MM.1S (cell line): ENCODE data around the gene MRTFA.

ENCODE experiments used
- DNase-seq: peaks from one replicate; pipeline ENCODE4 v3.0.0-alpha.2; 2015
- H2AFZ ChIP-seq: fragments of 300-600 bp; sonication (generic); 2 replicates; pipeline ENCODE4 v1.6.0; 2016; ENCODE audit warnings: antibody characterized with exemption, low read length
- H3F3A ChIP-seq: fragments of 300-600 bp; sonication (generic); 2 replicates; pipeline ENCODE4 v1.6.1; 2016; ENCODE audit warnings: mild to moderate bottlenecking, antibody characterized with exemption, low read length, moderate library complexity, mixed read lengths; ENCODE audit not compliant: insufficient read depth
- H3K27ac ChIP-seq: fragments of 300-600 bp; sonication (generic); 2 replicates; pipeline ENCODE4 v1.5.1; 2016; ENCODE audit warnings: mild to moderate bottlenecking, low read length
- H3K27me3 ChIP-seq: fragments of 300-600 bp; sonication (generic); replicated peaks from 2 replicates; pipeline ENCODE4 v1.6.0; 2016; ENCODE audit warnings: low read length; ENCODE audit not compliant: insufficient read depth
- H3K36me3 ChIP-seq: fragments of 300-600 bp; sonication (generic); replicated peaks from 2 replicates; pipeline ENCODE4 v1.6.1; 2016; ENCODE audit warnings: mild to moderate bottlenecking, low read length, mixed read lengths; ENCODE audit not compliant: insufficient read depth
- H3K4me1 ChIP-seq: fragments of 300-600 bp; sonication (generic); 2 replicates; pipeline ENCODE4 v1.6.1; 2016; ENCODE audit warnings: low read length, mixed read lengths
- H3K4me2 ChIP-seq: fragments of 300-600 bp; sonication (generic); 2 replicates; pipeline ENCODE4 v1.6.0; 2016; ENCODE audit warnings: low read depth, low read length
- H3K4me3 ChIP-seq: fragments of 300-600 bp; sonication (generic); 2 replicates; pipeline ENCODE4 v1.5.1; 2016; ENCODE audit warnings: low read length, mixed read lengths
- H3K79me2 ChIP-seq: fragments of 300-600 bp; sonication (generic); 2 replicates; pipeline ENCODE4 v1.6.1; 2016; ENCODE audit warnings: mixed run types, low read length, mixed read lengths
- H3K9ac ChIP-seq: fragments of 300-600 bp; sonication (generic); 2 replicates; pipeline ENCODE4 v1.6.1; 2016; ENCODE audit warnings: low read length, mixed read lengths
- H3K9me2 ChIP-seq: fragments of 300-600 bp; sonication (generic); replicated peaks from 2 replicates; pipeline ENCODE4 v1.6.1; 2016; ENCODE audit warnings: mild to moderate bottlenecking, low read length, mixed read lengths; ENCODE audit not compliant: insufficient read depth
- H3K9me3 ChIP-seq: fragments of 300-600 bp; sonication (generic); replicated peaks from 2 replicates; pipeline ENCODE4 v1.6.1; 2016; ENCODE audit warnings: mild to moderate bottlenecking, low read length, mixed read lengths; ENCODE audit not compliant: insufficient read depth
- H4K20me1 ChIP-seq: fragments of 300-600 bp; sonication (generic); 2 replicates; pipeline ENCODE4 v1.6.1; 2016; ENCODE audit warnings: mild to moderate bottlenecking, low read length, moderate library complexity, mixed read lengths; ENCODE audit not compliant: insufficient read depth
- EZH2 ChIP-seq: fragments of 300-600 bp; sonication (generic); optimal IDR thresholded peaks from 2 replicates; pipeline ENCODE3; 2017; ENCODE audit warnings: low read depth, mild to moderate bottlenecking, antibody characterized with exemption, low read length, mixed read lengths
- EZH2phosphoT487 ChIP-seq: fragments of 300-600 bp; sonication (generic); IDR thresholded peaks from 2 replicates; pipeline ENCODE4 v1.6.1; 2018; ENCODE audit warnings: antibody characterized with exemption, low read length
- TF ChIP-seq, protein P1 (sequence below): fragments of 300-600 bp; sonication (generic); IDR thresholded peaks from 2 replicates; pipeline ENCODE4 v1.5.1; 2016; ENCODE audit warnings: antibody characterized with exemption, low read length, mixed read lengths

The MRTFA gene

GRCh38 chr22:40452730-40453487 lies 183.6 kb downstream of the MRTFA start:
- Histone ChIP-seq H3K4me1 (peaks cover 15% of the 10 kb centered on the region; the same call in 1 of the 2 replicates), H2AFZ (no peak overlapping the region), H4K20me1 (no peaks in the 10 kb centered on the region), H3K4me3 (no peak overlapping the region), H3K9me2 (no peaks in the 10 kb centered on the region), H3K79me2 (peaks cover 4% of the 10 kb centered on the region; the same call in 1 of the 2 replicates), H3K9ac (no peak overlapping the region), H3K9me3 (no peaks in the 10 kb centered on the region), H3K27me3 (no peaks in the 10 kb centered on the region), H3F3A (no peaks in the 10 kb centered on the region; the same call in 1 of the 2 replicates), H3K36me3 (no peaks in the 10 kb centered on the region), H3K27ac (no peak overlapping the region), H3K4me2 (no peak overlapping the region)
- TF ChIP-seq EZH2phosphoT487 (no peak), EZH2 (no peak)
- TF ChIP-seq, protein P1, sequence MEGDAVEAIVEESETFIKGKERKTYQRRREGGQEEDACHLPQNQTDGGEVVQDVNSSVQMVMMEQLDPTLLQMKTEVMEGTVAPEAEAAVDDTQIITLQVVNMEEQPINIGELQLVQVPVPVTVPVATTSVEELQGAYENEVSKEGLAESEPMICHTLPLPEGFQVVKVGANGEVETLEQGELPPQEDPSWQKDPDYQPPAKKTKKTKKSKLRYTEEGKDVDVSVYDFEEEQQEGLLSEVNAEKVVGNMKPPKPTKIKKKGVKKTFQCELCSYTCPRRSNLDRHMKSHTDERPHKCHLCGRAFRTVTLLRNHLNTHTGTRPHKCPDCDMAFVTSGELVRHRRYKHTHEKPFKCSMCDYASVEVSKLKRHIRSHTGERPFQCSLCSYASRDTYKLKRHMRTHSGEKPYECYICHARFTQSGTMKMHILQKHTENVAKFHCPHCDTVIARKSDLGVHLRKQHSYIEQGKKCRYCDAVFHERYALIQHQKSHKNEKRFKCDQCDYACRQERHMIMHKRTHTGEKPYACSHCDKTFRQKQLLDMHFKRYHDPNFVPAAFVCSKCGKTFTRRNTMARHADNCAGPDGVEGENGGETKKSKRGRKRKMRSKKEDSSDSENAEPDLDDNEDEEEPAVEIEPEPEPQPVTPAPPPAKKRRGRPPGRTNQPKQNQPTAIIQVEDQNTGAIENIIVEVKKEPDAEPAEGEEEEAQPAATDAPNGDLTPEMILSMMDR = no peak
- DNase-seq = no peak

GRCh38 chr22:40451210-40451609 lies 185.3 kb downstream of the MRTFA start:
- Histone ChIP-seq H3K9me2 (no peaks in the 10 kb centered on the region), H3F3A (no peaks in the 10 kb centered on the region; the same call in 1 of the 2 replicates), H4K20me1 (no peaks in the 10 kb centered on the region), H3K4me2 (no peak overlapping the region), H3K36me3 (no peaks in the 10 kb centered on the region), H3K9me3 (no peaks in the 10 kb centered on the region), H3K79me2 (peaks cover 11% of the 10 kb centered on the region; the same call in 1 of the 2 replicates), H3K4me3 (no peak overlapping the region), H3K4me1 (0 out of 2 replicates have a peak, but pooled peaks cover 5% of the 10 kb centered on the region), H3K27me3 (no peaks in the 10 kb centered on the region), H3K9ac (no peak overlapping the region), H2AFZ (no peak overlapping the region), H3K27ac (no peak overlapping the region)
- TF ChIP-seq, protein P1 = no peak
- TF ChIP-seq EZH2 (no peak), EZH2phosphoT487 (no peak)
- DNase-seq = no peak

- Histone ChIP-seq H3K79me2 (peaks cover 11% of the 10 kb centered on the region; the same call in 1 of the 2 replicates), H3K9me2 (no peaks in the 10 kb centered on the region)
Observed at GRCh38 chr22:40450616-40451015, 185.9 kb downstream of the MRTFA start.

More at GRCh38 chr22:40450616-40451015, 185.9 kb downstream of the MRTFA start:
- Histone ChIP-seq H3K27me3 (no peaks in the 10 kb centered on the region), H2AFZ (no peak overlapping the region), H3K4me2 (no peak overlapping the region), H3K4me1 (0 out of 2 replicates have a peak, but pooled peaks cover under 1% of the 10 kb centered on the region), H3K9ac (no peak overlapping the region), H3K36me3 (no peaks in the 10 kb centered on the region), H3F3A (no peaks in the 10 kb centered on the region; the same call in 1 of the 2 replicates), H3K9me3 (no peaks in the 10 kb centered on the region), H4K20me1 (no peaks in the 10 kb centered on the region), H3K27ac (no peak overlapping the region), H3K4me3 (no peak overlapping the region)
- no peak for DNase-seq
- TF ChIP-seq EZH2phosphoT487 (no peak), EZH2 (no peak)
- TF ChIP-seq, protein P1 = no peak
